Urinary bladder (tissue), 4 donors: ENCODE data around the gene KCNQ1OT1. TPM values are rescaled to one million over a fixed set of nuclear protein-coding genes. Genes with fewer than 3 reads are reported as not detected.

Experiments
- DNase-seq: peaks from one replicate; pipeline ENCODE4 v3.0.0-alpha.2; 2015; ENCODE audit errors: extremely low spot score
- H3K27ac ChIP-seq: one replicate; pipeline ENCODE4 v1.5.1; 2013; ENCODE audit warnings: low read depth, mild to moderate bottlenecking, moderate library complexity
- H3K36me3 ChIP-seq: one replicate; pipeline ENCODE4 v1.6.1; 2013; ENCODE audit warnings: mild to moderate bottlenecking, moderate library complexity; ENCODE audit not compliant: insufficient read depth
- H3K4me1 ChIP-seq: one replicate; pipeline ENCODE4 v1.6.1; 2013; ENCODE audit warnings: mild to moderate bottlenecking, moderate library complexity; ENCODE audit not compliant: insufficient read depth
- H3K4me3 ChIP-seq: one replicate; pipeline ENCODE4 v1.5.1; 2013; ENCODE audit warnings: low read depth, low read length
- whole genome bisulfite sequencing: extraction: QIAGEN DNeasy Blood & Tissue Kit; methylation state at CpG from one replicate; pipeline ENCODE4 v1.1.7; 2013; 5-methylcytosine and 5-hydroxymethylcytosine counted together
- polyA plus RNA-seq: library from polyadenylated mRNA; stranded (reverse); fragments of 200-250 nt; gene quantifications from one replicate; pipeline ENCODE4 v1.2.3, GENCODE V29; 2013
- total RNA-seq: library from RNA; depleted of rRNA; stranded (reverse); fragments of >200 nt; gene quantifications from one replicate; pipeline ENCODE4 v1.2.3, GENCODE V29; 2014
- donor health status: healthy with polysubstance abuse.
- donor health status: healthy.

The KCNQ1OT1 gene
- total and polyA plus RNA-seq, 2 donors, result 0.06 to 24.7 TPM

GRCh38 chr11:2590131-2590964, 109.4 kb downstream of the KCNQ1OT1 start:
- no peak for DNase-seq
- Histone ChIP-seq H3K4me1 (no peaks in the 10 kb centered on the region), H3K27ac (no peak overlapping the region), H3K4me3 (no peak overlapping the region), H3K36me3 (no peaks in the 10 kb centered on the region)
- WGBS, result 93% methylated on average over 13 of the region's 13 CpGs

DNA sequence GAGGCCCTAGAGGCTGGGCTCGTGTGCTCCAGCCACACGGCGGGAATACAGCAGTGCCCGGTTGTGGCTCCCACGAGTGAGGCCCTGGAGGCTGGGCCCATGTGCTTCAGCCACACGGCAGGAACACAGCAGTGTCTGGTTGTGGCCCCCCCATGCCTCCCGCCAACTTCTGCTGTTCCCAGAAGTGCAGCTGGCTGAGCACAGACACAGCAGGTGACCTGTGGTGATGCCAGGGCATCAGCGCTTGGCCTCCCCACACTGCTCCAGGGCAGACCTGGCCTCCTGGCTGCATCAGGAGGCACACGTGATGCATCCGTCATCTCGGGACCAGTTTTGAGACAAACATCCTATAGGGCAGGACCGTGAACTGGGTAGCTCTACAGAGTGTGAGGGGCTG, 110.3 kb downstream of the KCNQ1OT1 start:
- DNase-seq, result no peak
- 92% methylated on average over 12 of the region's 12 CpGs for WGBS
- Histone ChIP-seq H3K4me1 (no peaks in the 10 kb centered on the region), H3K4me3 (no peak overlapping the region), H3K27ac (no peak overlapping the region), H3K36me3 (no peaks in the 10 kb centered on the region)

- Histone ChIP-seq H3K4me1 (no peaks in the 10 kb centered on the region), H3K4me3 (no peak overlapping the region), H3K27ac (no peak overlapping the region), H3K36me3 (no peaks in the 10 kb centered on the region)
- DNase-seq, result no peak
- WGBS, result 88% methylated on average over 29 of the region's 29 CpGs
Observed at GRCh38 chr11:2588809-2589537, 110.8 kb downstream of the KCNQ1OT1 start.

GRCh38 chr11:2587976-2588748, 111.6 kb downstream of the KCNQ1OT1 start:
- DNase-seq, result no peak

DNA sequence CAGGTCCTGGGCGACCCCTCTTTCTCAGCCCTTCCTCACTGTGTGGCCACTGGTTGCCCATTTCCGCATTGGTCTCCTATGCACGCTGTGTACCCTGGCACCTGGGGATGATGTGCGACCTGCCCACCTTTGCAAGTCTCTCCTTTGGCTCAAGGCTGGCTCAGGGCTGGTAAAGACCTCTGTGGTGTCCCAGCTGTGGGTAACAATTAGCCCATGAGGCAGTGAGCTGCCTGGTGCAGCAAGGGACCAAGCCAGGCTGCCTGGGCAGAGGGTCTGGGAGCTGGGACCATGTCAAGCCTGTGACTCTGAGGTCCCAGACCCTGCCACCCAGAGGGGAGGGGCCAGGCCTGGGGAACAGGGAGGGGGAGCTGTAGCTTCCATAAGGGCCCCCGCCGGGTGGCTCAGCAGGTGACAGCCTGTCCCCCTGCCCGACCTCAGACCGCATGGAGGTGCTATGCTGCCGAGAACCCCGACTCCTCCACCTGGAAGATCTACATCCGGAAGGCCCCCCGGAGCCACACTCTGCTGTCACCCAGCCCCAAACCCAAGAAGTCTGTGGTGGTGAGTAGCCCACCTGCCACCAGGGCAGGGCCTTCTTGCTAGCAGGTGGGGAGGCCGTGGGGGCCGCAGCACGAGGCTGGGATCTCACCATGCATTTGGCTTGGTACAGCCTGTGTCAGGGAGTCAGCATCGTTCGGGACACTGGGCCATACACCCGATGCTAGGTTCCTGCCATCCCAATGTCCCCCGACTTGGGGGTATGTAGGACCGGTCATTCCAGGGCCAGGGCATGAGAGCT, 112.5 kb downstream of the KCNQ1OT1 start:
- Histone ChIP-seq H3K4me1 (no peaks in the 10 kb centered on the region), H3K36me3 (no peaks in the 10 kb centered on the region), H3K4me3 (no peak overlapping the region), H3K27ac (no peak overlapping the region)
- 95% methylated on average over 20 of the region's 20 CpGs for WGBS
- DNase-seq, result no peak

More at GRCh38 chr11:2587976-2588748, 111.6 kb downstream of the KCNQ1OT1 start:
- Histone ChIP-seq H3K4me3 (no peak overlapping the region), H3K4me1 (no peaks in the 10 kb centered on the region), H3K27ac (no peak overlapping the region), H3K36me3 (no peaks in the 10 kb centered on the region)
- WGBS, result 89% methylated on average over 25 of the region's 25 CpGs

- H3K36me3 ChIP-seq, result no peaks in the 10 kb centered on the region
- H3K27ac ChIP-seq, result no peak overlapping the region
- H3K4me3 ChIP-seq, result no peak overlapping the region
- H3K4me1 ChIP-seq, result no peaks in the 10 kb centered on the region
- no peak for DNase-seq
- 91% methylated on average over 5 of the region's 5 CpGs for WGBS
Observed at GRCh38 chr11:2586793-2587131, 113.0 kb downstream of the KCNQ1OT1 start.

DNA sequence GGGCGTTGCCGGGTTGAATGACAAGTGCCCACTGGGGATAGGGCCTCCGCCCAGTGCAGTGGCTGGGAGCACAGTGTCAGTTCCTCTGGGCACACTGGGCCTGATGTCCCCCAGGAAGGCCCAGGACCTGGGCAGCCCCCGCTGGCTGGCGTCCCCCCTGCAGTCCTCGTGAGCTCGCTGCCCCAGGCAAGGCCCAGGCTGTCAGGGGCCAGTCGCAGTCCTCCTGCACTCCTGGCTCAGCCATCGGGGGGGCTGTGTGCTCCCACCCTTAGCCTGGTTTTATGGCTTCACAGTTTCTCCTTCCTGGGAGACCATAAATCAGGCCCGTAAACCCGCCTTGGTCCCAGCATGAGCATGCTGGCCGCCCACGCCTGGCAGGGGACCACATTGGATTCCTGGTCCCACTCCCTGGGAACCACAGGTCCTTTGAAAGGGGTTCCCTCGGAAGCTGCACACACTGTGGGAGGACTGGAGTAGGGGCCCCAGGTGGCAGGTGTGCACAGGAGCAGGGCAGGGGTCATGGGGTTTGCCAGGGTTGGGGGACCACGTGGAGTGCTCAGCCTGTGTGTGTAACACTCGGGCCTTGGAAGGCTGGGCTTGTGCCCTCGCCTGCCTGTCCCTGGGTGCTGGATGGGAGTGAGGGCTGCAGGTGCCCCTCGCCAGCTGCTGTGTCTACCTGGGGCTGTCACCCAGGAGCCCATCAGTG, 113.6 kb downstream of the KCNQ1OT1 start:
- Histone ChIP-seq H3K4me1 (no peaks in the 10 kb centered on the region), H3K4me3 (no peak overlapping the region), H3K27ac (no peak overlapping the region), H3K36me3 (no peaks in the 10 kb centered on the region)
- no peak for DNase-seq
- WGBS, result 72% methylated on average over 18 of the region's 18 CpGs

DNA sequence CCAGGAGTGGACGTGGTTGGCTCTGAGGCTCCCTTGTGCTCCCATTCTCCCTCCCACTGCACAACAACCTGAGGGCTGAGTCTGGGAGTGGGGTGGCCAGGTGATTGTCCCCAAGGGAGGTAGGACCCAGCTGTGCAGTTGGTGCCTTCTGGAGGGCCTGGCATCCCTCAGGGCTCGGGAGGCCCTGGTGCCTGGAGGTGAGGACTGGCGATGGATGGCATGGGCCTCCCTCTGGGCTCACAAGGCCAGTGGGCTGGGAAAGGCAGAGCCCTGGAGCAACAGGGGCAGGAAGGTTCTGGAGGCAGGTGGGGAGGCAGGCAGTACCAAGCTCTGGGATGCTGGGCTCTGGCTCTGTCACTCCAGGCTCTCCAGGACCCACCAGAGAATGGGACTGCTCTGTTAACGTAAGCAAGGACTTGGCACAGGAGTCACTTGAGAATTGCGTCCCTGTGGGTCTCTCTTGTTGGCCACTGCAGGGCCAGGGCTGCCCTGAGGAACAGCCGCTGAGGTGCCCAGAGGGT, 114.2 kb downstream of the KCNQ1OT1 start:
- Histone ChIP-seq H3K36me3 (no peaks in the 10 kb centered on the region), H3K27ac (no peak overlapping the region), H3K4me3 (no peak overlapping the region), H3K4me1 (no peaks in the 10 kb centered on the region)
- WGBS, result 93% methylated on average over 6 of the region's 6 CpGs
- DNase-seq, result no peak

DNA sequence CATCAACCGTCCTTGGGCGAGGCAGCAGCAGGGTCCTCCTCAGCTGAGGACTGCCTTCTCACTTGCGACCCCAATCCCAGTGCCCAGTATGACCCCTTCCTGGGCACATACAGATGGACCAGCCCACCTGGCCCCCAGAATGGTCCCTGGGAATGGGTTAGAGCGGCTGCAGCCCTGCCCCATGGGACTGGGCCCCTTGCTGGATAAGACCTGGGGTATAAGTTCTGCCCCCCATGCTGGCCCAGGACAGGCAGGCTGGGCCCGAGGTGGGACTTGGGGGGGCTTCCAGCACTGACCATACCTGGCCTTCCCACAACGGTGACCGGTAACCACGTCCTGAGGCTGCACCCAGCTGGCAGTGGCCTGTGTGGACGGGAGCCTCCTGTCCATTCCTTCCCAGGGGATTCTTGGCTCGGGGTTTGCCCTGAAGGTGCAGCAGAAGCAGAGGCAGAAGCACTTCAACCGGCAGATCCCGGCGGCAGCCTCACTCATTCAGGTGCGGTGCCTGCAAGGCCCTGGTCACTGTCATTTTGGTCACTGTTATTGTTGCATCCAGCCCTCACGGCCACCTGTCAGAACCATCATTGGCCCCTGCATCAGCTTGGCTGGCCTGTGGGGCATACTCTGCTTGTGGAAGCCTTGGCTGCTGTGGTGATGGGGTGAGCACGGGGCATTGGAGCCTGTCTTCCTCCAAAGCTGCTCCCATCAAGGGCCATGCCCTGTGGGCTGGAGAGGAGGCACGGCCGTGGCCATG, 114.8 kb downstream of the KCNQ1OT1 start:
- H3K27ac ChIP-seq, result no peak overlapping the region
- WGBS, result 94% methylated on average over 18 of the region's 18 CpGs
- H3K4me1 ChIP-seq, result no peaks in the 10 kb centered on the region
- H3K4me3 ChIP-seq, result no peak overlapping the region
- no peaks in the 10 kb centered on the region for H3K36me3 ChIP-seq
- no peak for DNase-seq

DNA sequence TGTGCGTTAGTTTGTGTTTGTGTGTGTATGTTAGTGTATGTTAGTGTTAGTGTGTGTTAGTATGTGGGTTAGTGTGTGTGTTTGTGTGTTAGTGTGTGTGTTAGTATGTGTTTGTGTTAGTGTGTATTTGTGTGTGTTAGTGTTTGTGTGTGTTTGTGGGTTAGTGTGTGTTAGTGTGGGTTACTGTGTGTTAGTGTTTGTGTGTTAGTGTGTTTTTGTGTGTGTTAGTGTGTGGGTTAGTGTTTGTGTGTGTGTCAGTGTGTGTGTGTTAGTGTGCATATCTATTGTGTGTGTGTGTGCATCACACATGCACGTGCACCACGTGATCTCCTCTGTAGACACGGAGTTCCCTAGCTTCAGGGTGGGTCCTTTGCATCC, 115.4 kb downstream of the KCNQ1OT1 start:
- Histone ChIP-seq H3K36me3 (no peaks in the 10 kb centered on the region), H3K27ac (no peak overlapping the region), H3K4me1 (no peaks in the 10 kb centered on the region), H3K4me3 (no peak overlapping the region)
- DNase-seq, result no peak
- WGBS, result 66% methylated on average over 4 of the region's 4 CpGs

- no peak overlapping the region for H3K4me3 ChIP-seq
- 94% methylated on average over 6 of the region's 6 CpGs for WGBS
- H3K36me3 ChIP-seq, result no peaks in the 10 kb centered on the region
- no peak overlapping the region for H3K27ac ChIP-seq
- no peaks in the 10 kb centered on the region for H3K4me1 ChIP-seq
- DNase-seq, result no peak
Observed at GRCh38 chr11:2583605-2583958, 116.2 kb downstream of the KCNQ1OT1 start.

GRCh38 chr11:2582946-2583604, 116.7 kb downstream of the KCNQ1OT1 start:
- DNase-seq, result no peak
- Histone ChIP-seq H3K36me3 (no peaks in the 10 kb centered on the region), H3K4me3 (no peak overlapping the region), H3K27ac (no peak overlapping the region), H3K4me1 (no peaks in the 10 kb centered on the region)
- 80% methylated on average over 33 of the region's 33 CpGs for WGBS
